Measurements from ENCODE around the gene MICALL2. TPM values are rescaled to one million over a fixed set of nuclear protein-coding genes. Genes with fewer than 3 reads are reported as not detected.

The MICALL2 gene
- total and polyA plus RNA-seq, 12 donors: 7.9 to 1,057 (median 77.7) TPM

- intact Hi-C loops (cut with DNase I): loop anchor here (5.0 kb wide), 1 partner anchor 35 kb away; no protein-coding TSS in a partner anchor
- H3K27ac ChIP-seq: no peak overlapping the region
- no peaks in the 10 kb centered on the region for H3K4me1 ChIP-seq (replicated peaks in 1 of 2)
- H3K36me3 ChIP-seq (replicated peaks in 1 of 2): peaks cover 0 to 60% of the 10 kb centered on the region in 2 donors
- no peak for TF ChIP-seq POLR2A (IDR thresholded peaks at IDR 0.05)
- no peak for TF ChIP-seq CTCF (IDR thresholded peaks at IDR 0.05)
- H3K9me3 ChIP-seq (replicated peaks in 1 of 3): no peaks in the 10 kb centered on the region
- WGBS, 4 donors: 86 to 95% (median 90%) methylated on average over 21 to 43 of the region's 43 CpGs
- H3K4me3 ChIP-seq: no peak overlapping the region
- H3K27me3 ChIP-seq: no peaks in the 10 kb centered on the region
- DNase-seq: no peak
Measured at GRCh38 chr7:1437155-1437880, 22.0 kb downstream of the MICALL2 start.

GRCh38 chr7:1436608-1437007 lies 22.7 kb downstream of the MICALL2 start:
- 93 to 97% (median 95%) methylated on average over 8 to 20 of the region's 20 CpGs for WGBS, 4 donors
- Histone ChIP-seq H3K4me1 (replicated peaks in 1 of 2) (no peaks in the 10 kb centered on the region), H3K9me3 (replicated peaks in 1 of 3) (no peaks in the 10 kb centered on the region), H3K36me3 (replicated peaks in 1 of 2) (peaks cover 0 to 53% of the 10 kb centered on the region in 2 donors), H3K27ac (no peak overlapping the region), H3K27me3 (no peaks in the 10 kb centered on the region), H3K4me3 (no peak overlapping the region)
- intact Hi-C loops (cut with DNase I): loop anchor here (5.0 kb wide), 1 partner anchor 36 kb away; no protein-coding TSS in a partner anchor
- TF ChIP-seq CTCF (IDR thresholded peaks at IDR 0.05): no peak
- TF ChIP-seq POLR2A (IDR thresholded peaks at IDR 0.05): no peak
- DNase-seq: no peak

- intact Hi-C loops (cut with DNase I): loop anchor here (5.0 kb wide), 1 partner anchor 37 kb away; no protein-coding TSS in a partner anchor
- peaks cover 0 to 43% of the 10 kb centered on the region in 2 donors for H3K36me3 ChIP-seq (replicated peaks in 1 of 2)
Measured at GRCh38 chr7:1434891-1435670, 24.2 kb downstream of the MICALL2 start.

More at GRCh38 chr7:1434891-1435670, 24.2 kb downstream of the MICALL2 start:
- DNase-seq: no peak
- H3K4me3 ChIP-seq: no peak overlapping the region
- H3K27me3 ChIP-seq: no peaks in the 10 kb centered on the region
- no peaks in the 10 kb centered on the region for H3K4me1 ChIP-seq (replicated peaks in 1 of 2)
- 83 to 88% (median 87%) methylated on average over 5 to 22 of the region's 22 CpGs for WGBS, 4 donors
- H3K9me3 ChIP-seq (replicated peaks in 1 of 3): no peaks in the 10 kb centered on the region
- H3K27ac ChIP-seq: no peak overlapping the region
- TF ChIP-seq CTCF (IDR thresholded peaks at IDR 0.05) (no peak), POLR2A (IDR thresholded peaks at IDR 0.05) (no peak)

Measured in adrenal gland (tissue), 12 donors.